LoVo (cell line): Measurements from ENCODE around the gene PNMT.

ENCODE experiments used
- DNase-seq: peaks from one replicate; pipeline ENCODE4 v3.0.0-alpha.2; 2016; ENCODE audit warnings: low spot score

PNMT gene

DNA sequence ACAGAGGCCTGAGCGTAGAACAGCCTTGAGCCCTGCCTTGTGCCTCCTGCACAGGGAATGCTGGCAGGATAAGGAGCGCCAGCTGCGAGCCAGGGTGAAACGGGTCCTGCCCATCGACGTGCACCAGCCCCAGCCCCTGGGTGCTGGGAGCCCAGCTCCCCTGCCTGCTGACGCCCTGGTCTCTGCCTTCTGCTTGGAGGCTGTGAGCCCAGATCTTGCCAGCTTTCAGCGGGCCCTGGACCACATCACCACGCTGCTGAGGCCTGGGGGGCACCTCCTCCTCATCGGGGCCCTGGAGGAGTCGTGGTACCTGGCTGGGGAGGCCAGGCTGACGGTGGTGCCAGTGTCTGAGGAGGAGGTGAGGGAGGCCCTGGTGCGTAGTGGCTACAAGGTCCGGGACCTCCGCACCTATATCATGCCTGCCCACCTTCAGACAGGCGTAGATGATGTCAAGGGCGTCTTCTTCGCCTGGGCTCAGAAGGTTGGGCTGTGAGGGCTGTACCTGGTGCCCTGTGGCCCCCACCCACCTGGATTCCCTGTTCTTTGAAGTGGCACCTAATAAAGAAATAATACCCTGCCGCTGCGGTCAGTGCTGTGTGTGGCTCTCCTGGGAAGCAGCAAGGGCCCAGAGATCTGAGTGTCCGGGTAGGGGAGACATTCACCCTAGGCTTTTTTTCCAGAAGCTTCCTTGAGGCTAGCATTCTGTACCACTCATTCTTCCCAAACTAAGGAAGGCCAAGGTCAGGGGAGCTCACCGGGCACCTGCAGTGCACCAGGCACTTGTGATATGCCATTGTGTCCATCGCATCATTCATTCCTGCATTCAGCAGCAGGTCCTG is 1.9 kb downstream of the PNMT start:
- no peak for DNase-seq

DNA sequence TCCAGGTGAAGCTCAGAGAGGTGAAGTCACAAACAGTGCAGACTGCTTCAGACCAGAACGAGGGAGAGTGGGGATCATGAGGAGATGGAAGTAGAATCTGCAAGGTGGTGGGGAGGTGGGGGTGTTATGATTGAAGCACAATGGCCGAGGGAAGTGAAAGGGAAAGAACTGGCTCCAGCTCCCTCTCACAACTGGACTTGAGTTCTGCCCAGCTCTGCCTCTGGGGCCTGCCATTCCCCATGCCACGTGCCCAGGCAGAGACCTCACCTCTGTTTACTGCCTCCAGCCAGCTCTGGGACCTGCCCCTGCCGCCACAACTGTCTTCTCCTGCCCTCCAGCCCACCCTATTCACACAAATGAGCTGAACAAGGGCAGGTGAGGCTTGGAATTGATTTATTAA is 2.5 kb downstream of the PNMT start:
- DNase-seq, result no peak

DNA sequence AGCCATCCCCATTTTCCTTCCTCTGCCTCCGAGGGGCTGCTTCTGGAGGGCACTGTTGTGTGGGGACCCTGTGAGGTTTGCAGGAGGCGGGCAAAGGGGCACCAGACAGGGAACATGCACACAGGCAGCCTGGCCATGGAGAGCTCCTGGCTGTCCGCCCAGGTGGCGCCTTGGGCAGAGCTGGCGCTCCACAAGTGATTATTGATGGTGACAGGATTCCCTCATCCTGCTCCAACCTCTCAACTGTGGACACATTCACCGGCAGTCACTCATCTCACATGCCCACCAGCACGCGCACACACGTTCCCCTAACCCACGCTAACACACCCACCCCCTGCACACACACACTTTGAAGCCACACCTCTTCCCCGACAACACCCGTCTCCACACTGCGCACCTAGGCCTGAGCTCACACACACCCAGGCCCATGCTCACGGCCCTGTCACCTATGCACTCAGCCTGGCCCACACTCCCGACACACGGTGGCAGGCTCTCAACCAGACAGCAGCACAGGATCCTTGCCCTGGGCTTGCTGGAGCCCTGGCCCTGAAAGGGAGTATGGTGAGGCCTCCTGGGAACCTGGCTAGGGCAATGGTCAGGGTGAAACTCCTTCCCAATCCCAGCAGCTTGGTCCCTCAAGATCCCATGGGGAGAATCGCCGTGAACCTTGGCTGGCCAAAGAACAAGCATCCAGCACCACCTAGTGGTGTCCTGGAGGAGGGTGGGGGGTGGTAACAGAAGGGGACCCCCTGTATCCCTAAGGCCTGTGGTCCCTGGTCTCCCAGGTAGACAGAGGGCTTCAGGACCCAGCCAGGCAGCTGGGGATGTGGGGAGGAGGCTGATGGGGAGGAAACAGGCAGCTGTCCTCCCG is 3.6 kb downstream of the PNMT start:
- no peak for DNase-seq

DNA sequence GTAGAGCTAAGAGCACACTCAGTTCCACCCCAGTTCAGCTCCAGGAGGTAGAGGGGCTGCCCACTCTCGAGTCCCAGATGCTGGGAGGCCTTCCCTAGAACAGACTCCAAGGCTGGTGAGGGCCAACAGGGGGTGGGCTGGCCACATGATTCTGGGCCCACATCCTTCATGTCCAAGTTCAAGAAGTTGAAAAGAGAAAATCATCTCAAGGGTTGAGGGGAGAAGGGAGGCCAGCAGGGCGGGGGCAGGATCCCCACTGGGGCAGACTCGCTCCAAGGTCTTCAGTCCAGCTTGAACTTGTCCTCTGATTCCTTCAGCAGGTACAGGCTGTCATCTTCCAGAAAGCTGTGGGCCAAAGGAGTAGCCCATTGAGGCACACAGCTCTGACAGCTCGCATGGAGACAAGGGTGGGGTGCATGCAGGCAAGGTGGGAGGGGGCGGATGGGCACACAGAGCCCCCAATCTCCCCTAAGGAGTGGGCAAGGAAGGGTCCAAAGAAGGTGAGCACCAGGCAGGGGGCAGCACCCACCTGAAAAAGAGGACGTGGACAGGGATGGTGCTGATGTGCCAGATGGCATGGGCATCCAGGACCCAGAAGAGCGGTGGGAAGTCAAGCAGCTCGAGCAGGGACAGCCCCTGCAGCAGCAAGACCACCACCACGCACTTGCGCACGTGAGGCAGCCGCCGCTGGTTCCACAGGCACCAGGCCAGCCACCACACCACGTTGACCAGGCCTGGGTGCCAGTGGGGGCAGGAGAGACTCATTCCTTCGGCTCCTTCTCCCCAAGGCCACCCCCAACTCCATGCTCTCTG is 4.5 kb downstream of the PNMT start:
- DNase-seq, result no peak

DNA sequence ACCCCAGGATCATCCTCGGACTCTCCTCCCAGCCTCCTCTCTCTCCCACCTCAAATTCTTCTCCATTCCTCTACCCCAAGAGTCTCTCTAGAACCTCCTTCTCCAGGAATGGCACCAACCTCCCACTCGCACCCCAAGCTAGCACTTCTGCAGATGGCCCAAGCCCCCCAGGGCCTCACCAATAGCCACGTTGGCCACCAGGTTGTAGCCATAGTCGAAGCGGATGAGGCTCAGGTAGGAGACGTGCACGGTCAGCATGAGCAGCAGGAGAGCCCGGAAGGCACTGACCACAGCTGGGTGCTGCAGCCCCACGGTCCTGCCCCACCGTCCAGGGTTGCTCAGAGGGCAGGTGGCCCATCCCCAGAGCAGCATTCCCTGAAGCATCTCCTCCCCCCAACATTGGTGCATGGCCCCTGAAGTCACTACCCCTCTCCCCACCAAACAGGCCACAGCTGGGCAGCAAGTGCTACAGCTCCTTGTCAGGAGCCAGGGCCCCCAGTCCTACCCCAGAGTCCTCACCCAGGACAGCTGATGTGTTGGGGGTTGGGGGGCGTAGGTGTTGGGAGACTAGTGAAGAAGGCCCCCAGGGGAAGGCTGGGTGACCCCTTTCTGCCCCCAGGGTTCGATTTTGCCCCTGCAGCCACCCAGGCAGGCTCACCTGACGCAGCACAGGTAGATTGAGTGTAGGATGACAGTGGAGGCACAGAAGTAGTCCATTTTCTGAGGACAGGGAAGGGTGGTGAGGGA is 5.3 kb downstream of the PNMT start:
- no peak for DNase-seq

DNA sequence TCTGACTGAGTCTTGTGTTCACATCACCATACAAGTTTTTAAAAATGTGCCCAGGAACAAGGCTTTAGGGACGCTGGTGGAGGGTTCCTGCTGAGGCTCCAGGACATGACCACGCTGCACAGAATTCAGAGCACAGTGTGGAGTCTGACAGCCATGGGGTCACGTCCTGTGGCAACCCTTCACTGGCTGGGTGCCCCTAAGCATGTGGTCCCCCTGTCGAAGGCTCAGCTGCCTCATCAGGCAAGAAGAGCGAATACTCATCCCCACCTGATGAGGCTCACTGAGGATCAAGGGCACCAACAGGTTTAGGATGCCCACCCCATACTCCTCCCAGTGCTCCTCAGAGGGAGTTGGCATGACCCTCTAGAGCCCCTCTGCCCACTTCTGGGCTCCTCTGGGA is 5.9 kb downstream of the PNMT start:
- DNase-seq, result no peak

DNA sequence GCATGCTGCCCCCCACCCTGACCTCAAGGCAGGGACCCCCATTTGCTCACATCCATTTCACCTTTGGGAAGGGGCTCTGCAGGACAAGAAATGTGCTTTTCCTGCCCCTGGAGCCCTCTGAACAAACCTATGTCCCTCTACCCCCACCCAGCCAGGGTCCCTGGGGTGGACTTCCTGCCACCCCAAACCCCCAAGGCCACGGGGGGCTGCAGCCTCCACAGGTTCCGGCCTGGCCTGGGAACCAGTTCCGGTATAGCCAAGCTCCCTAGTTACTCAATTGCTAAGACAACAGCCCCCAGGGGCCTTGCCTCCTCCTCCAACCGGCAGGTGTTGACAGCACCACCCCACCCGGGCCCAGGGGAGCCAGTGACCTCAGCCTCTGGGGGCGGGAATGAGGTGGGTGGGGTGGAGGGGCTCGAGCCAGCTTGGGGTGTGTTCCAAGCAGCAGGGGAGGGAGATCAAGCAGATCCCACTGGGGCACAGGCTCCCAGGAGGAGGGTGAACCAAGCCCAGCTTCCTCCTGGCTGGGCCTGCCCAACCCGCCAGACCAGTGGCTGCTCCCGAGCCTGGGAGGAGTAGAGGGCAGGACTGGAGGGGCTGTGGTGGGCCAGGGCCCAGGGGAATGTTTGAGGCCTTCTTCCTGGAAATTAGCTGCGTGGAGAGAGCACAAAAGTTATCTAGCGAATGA is 6.6 kb downstream of the PNMT start:
- peak; percentile 46 for DNase-seq

DNA sequence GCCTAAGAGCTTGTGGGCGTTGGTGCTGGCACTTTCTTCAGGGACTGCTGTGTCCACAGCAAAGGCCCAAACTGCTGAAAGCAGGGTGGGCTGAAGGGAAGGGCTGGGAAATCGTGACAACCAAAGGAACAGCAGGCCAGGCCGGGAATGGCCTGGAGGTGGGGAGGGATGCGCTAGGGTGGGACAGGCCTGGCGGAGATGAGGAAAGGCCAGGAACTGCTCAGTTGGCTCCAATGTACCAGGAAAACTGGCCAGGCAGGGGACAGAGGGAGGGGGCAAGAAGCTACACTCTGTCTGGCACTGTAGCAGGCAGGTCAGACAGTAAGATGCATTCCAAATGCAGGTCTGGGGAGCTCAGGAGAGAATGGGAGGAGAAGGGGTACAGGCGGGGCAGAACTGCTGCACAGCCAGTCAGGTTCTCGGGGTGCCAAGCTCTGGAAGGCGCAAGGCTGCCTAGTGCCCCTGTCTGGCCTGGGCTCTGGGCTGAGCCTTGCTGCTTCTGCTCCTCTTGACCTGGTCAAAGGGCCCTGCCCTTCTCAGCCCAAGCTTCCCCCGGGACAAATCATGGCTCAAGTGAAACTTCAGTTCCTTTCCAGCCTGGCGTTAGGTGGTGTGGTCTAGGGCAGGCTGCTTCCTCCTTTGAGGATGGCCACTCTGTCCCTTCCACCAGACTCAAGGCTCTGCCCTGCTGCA is 7.3 kb downstream of the PNMT start:
- no peak for DNase-seq

DNA sequence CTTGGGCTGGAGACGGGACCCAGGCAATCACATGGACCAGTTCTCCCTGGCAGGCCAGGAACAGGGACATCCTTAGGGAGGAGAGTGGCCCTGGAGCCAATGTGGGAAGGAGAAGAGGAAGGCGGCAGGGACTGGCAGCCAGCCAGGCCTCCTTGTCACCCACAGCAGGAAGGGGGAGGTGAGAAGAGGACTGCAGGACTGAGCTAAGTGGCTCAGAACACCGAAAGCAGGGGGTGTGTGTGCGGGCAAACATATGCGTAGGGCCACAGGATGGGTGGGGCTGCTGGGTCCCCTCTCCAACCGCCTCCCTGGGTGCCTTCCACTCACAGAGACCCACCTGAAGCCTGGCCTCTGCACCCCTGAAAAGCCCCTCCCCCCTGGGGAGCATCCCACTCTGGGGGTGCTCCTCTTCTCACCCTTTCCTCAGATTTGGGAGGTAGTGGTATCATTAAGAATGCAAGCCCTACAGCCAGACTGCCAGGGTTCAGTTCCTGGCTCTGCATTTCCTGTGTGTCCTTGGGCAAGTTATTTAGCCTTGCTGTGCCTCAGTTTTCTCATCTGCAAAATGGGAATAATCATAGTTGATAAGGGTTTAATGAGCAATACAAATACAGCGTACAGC is 8.1 kb downstream of the PNMT start:
- DNase-seq, result no peak

DNA sequence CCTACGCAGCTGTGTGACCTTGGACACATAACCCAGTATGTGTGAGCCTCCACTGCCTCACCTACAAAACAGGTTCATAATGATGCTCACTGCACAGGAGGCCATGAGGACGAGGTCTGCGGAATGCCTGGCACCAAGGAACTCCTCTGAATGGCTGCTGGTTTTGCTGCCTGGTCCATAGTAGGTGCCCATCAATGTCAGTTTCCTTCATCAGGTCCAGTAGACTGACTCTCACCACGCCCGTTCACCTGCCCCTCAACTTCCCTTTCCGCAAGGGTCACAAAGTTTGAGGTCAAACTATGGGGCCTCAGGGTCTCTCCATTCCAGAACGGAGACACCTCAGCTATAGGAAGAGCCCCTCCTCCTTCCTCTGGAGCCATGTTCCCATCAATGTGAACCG is 8.8 kb downstream of the PNMT start:
- DNase-seq, result no peak

DNA sequence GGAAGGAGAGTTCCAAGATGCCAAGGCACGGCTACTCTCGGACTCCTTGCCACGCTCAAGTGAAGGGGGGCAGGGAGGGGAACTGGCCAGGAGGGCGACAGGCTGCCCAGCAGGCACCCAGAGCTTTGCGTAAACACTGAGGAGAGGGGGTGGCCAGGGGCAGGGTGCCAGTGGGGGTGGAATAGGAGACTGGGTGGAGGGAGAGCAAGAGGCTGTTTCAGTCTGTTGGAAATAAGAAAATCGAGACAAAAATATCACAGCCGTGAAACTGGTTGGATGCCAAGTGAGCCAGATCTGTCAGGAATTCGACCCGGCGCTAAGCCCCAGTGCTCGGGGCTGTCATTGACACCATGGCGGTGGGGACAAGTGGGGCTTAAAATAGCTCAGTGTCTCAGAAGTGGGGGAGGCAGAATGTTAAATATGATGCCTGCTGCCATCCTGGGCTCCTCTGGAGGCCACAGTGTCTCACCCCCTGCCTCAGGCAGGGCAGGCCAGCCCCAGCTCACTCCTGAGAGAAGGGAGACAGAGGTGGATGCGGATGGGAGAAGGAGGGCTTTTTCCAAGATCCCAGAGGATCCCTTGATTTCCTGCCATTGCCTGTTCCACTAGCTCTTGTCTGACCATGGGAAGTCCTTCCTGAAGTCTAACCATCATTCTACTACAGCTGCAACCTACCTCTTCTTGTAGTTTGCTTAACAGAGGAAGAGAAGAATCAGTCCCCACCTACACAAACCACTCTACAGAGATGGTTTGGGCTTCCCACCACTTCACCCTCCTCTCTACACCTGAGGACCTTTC is 9.5 kb downstream of the PNMT start:
- no peak for DNase-seq

DNA sequence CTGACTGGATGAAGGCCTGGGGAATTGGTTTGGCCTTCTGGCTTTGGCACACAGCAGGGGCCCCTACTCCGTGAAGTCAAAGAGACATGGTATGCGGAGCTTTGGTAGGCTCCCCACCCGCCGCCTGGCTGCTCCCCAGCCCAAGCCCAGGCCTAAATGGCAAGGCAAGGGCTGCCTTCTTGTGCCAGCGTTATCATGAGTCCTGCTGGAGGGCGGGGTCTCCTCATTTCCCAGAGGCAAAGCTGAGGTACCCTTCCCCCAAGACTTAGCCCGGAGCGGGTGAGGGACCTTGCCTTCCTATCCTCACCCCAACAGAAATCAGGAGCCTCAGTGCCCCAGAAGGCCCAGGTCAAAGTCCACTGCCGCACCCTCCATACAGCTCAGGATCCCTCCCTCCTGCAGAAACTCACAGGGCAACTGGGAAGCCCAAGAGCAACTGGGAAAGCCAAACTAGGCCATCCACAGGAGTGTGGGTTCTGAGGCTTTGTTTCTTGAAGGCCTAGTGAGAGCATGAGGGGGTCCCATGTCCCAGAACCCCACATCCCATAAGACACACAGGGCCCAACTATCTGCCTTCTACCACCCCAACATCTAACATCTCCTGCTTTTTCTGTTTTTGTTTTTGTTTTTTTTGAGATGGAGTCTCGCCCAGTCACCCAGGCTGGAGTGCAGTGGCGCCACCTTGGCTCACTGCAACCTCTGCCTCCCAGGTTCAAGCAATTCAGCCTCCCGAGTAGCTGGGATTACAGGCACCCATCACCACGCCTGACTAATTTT is 10.3 kb downstream of the PNMT start:
- DNase-seq, result peak; percentile 71

DNA sequence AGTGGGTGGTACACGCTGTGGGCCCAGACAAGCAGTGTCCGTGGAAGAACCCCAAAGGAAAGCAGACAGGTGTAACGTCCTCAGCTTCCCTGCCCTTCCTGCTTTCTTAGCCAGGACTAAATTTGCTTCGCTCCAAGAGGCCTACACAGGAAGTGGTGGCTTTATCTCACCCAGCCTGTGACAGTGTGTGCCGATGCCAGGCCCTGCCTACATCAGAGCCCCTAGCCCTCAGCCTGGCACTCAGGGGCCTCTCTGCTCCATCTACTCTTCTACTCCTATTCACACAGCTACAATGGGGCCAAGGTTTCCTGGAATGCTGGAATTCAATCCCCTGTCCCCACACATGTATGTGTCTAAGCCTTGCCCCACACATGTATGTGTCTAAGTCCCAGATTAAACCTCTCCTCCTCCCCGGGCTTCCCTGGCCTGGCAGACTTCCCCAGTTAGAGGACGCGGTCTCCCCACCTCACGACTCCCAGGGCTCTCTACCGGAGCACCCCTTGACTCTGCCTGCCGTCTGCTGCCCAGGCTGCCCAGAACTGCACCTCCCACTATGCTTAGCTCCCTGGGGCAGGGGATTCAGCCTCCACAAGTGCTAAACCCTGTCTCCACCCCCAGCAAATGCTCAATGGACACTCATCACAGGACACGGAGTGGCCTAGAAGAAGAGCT is 11.4 kb downstream of the PNMT start:
- DNase-seq, result no peak

DNA sequence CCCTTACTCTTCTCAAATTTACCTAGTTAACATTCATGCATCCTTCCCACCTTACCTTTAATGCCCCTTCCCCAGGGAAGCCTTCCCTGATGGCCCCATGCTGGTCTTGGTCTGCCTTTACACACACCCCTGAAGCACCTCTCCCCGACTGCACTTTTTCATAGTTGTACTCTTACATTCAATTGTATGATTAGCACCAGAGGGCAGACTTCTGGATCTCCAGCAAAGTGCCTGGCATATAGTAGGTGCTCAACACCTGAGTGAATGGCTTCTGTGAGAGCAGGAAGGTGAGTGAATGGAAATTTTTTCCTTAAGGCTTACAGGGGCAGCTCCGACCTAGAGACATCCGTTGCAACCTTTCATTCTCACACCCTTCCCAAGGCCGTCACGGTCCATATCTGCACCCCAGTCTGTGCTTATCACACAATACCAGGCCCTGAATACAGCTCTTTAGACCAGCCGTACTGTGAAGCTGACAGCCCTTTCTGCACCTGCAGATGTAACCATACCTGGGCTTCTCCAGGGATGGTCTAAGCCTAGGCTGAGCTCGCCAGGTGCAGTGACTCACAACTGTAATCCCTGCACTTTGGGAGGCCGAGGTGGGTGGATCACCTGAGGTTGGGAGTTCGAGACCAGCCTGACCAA is 15.2 kb downstream of the PNMT start:
- DNase-seq, result no peak

DNA sequence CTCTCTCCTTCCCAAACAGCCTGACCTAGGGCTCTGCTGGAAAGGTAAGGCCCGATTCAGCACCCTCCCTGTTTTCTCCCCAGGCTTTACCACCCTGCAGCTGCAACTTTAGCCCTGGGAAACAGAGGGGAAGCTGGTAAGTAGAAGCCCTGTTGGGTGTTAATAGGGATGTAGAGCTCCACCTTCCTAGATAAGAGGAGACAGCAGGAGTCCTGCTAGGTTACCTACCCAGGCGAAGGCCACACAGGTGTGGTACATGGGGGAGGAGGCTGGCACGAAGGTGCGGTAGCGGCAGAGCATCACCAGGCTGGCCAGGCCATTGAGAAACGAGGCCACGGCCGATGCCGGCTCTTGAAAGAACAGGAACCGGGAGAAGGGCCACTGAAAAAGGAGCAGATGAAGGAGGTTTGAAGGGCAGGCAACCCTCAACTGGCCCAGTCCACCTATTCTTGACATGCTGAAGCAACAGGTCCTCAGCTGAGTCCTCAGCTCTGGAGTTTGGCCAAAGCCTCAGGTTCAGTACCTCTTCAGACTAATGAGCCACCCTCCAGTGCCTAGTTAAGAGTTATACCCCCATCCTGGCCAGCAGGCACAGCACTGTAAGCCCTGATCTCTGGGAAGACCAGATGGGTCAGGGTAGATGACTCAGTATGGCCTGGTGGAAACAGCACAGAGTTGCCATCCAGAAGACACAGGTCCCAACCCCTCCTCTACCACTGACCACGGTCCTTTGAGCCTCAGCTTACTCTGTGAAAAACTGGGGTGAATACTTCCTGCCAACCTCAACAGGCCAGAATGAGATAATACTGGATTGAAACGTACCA is 16.3 kb downstream of the PNMT start:
- DNase-seq, result no peak

DNA sequence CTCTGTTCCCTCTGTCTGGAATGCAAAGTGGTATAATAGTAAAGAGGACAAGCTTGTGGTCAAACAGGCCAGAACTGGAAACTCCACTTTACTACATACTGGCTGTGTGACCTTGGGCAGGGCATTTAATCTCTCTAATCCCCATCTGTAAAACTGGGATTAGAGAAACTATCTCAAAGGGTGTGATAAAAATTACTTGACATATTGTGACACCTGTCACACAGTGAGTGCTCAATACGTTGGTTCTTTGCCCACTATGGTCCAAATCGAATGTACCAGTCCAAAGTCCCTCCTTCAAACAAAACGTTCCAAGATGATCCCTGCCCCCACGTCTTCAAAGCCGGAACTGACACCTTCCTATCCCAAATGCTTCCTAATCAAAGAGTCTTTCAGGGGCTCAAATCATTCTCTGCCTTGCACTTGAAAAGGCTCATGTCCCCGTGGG is 18.9 kb downstream of the PNMT start:
- no peak for DNase-seq
